ENCODE data around the gene AATF.

AATF gene

DNA sequence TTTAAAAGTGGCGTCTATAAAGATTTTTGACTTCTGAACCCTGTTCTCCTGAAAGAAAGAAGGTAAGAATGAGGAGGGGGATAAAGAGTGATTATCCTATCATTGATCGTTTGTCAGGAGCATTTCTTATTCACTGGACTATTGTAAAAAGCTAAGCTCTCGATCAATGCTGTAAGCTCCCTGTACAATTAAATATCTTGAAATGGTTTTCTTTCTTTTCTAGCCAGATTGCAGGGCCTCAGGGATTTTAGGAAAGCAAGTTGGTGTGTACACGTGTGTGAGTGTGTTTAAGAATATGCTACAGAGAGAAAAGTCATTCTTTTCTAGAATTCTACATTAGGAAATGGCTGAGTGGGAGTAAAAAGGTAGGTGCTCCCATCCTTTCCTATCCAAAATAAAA is 154.5 kb downstream of the AATF start:
- H3K9me3 ChIP-seq (ENCODE audit: low read length), result no peaks in the 10 kb centered on the region
- H3K27me3 ChIP-seq (ENCODE audit: insufficient read depth, low read length), result no peaks in the 10 kb centered on the region
- no peaks in the 10 kb centered on the region for H3K79me2 ChIP-seq (ENCODE audit: insufficient read depth, low read length)
- H3K9me2 ChIP-seq (ENCODE audit: low read depth, low read length), result no peaks in the 10 kb centered on the region
- H3K27ac ChIP-seq (ENCODE audit: low read depth, low read length, poor library complexity, severe bottlenecking), result no peak overlapping the region
- no peaks in the 10 kb centered on the region for H4K20me1 ChIP-seq (ENCODE audit: insufficient read depth, low read length)
- no peaks in the 10 kb centered on the region for H3F3A ChIP-seq (ENCODE audit: insufficient read depth, low read length)
- TF ChIP-seq, protein P1, sequence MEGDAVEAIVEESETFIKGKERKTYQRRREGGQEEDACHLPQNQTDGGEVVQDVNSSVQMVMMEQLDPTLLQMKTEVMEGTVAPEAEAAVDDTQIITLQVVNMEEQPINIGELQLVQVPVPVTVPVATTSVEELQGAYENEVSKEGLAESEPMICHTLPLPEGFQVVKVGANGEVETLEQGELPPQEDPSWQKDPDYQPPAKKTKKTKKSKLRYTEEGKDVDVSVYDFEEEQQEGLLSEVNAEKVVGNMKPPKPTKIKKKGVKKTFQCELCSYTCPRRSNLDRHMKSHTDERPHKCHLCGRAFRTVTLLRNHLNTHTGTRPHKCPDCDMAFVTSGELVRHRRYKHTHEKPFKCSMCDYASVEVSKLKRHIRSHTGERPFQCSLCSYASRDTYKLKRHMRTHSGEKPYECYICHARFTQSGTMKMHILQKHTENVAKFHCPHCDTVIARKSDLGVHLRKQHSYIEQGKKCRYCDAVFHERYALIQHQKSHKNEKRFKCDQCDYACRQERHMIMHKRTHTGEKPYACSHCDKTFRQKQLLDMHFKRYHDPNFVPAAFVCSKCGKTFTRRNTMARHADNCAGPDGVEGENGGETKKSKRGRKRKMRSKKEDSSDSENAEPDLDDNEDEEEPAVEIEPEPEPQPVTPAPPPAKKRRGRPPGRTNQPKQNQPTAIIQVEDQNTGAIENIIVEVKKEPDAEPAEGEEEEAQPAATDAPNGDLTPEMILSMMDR (IDR thresholded peaks at IDR 0.05; ENCODE audit: low read length), result no peak
- TF ChIP-seq EZH2 (IDR thresholded peaks at IDR 0.05; ENCODE audit: borderline replicate concordance, low read length), result no peak
- H3K4me1 ChIP-seq (ENCODE audit: insufficient read depth, low read length, severe bottlenecking), result no peaks in the 10 kb centered on the region
- H2AFZ ChIP-seq (ENCODE audit: low read length), result no peak overlapping the region
- H3K36me3 ChIP-seq (ENCODE audit: insufficient read depth, low read length), result peaks cover 65% of the 10 kb centered on the region
- no peak overlapping the region for H3K4me3 ChIP-seq (ENCODE audit: low read depth, low read length, poor library complexity, severe bottlenecking)
- no peak overlapping the region for H3K4me2 ChIP-seq (ENCODE audit: low read length)
- H3K9ac ChIP-seq (ENCODE audit: low read length), result no peak overlapping the region

DNA sequence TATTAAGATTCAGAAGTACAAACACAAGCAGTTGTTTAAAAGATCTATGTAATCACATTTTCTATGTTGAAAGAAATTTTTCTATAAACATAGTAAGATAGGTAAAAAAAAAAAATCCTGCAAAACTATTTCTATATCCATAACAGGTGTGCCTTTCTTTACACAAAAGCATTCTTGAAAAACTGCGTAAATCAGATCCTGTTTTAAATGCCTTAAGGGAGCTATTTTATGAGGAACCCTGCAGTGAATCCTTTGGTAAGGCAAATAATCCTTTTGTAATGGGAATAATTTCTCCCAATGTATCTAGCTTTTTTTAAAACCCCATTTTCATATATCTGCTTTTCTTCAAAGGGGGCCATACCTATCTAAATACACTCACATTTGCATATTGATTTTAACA is 157.3 kb downstream of the AATF start:
- Histone ChIP-seq H3K4me2 (ENCODE audit: low read length) (no peak overlapping the region), H3K79me2 (ENCODE audit: insufficient read depth, low read length) (no peaks in the 10 kb centered on the region), H3K9me3 (ENCODE audit: low read length) (no peaks in the 10 kb centered on the region), H3K27me3 (ENCODE audit: insufficient read depth, low read length) (no peaks in the 10 kb centered on the region), H3F3A (ENCODE audit: insufficient read depth, low read length) (no peaks in the 10 kb centered on the region), H3K9me2 (ENCODE audit: low read depth, low read length) (no peaks in the 10 kb centered on the region), H3K27ac (ENCODE audit: low read depth, low read length, poor library complexity, severe bottlenecking) (no peak overlapping the region), H3K4me3 (ENCODE audit: low read depth, low read length, poor library complexity, severe bottlenecking) (no peak overlapping the region), H3K4me1 (ENCODE audit: insufficient read depth, low read length, severe bottlenecking) (no peaks in the 10 kb centered on the region), H4K20me1 (ENCODE audit: insufficient read depth, low read length) (no peaks in the 10 kb centered on the region), H2AFZ (ENCODE audit: low read length) (no peak overlapping the region), H3K36me3 (ENCODE audit: insufficient read depth, low read length) (peaks cover 83% of the 10 kb centered on the region), H3K9ac (ENCODE audit: low read length) (no peak overlapping the region)
- no peak for TF ChIP-seq EZH2 (IDR thresholded peaks at IDR 0.05; ENCODE audit: borderline replicate concordance, low read length)
- TF ChIP-seq, protein P1 (IDR thresholded peaks at IDR 0.05; ENCODE audit: low read length), result no peak
